K562 (cell line): ENCODE measurements around the gene CEACAM18. TPM values are rescaled to one million over a fixed set of nuclear protein-coding genes. Genes with fewer than 3 reads are reported as not detected.

Experiments used
- ATAC-seq: fragments of 200-7000 bp; cut with Tn5 transposase; 3 replicates; pipeline ENCODE4 v1.9.1; 2020; ENCODE audit warnings: moderate library complexity
- BruUV-seq: library from RNA; stranded (reverse); fragments of 400-500 nt; replicated peaks from 2 replicates; lab custom pipeline; 2021; lab: Mats Ljungman, UMichigan
- CTCF ChIA-PET: fragments of 300-600 bp; formaldehyde crosslinking; extraction: SDS; loops from one replicate; lab custom pipeline; 2021; ENCODE audit warnings: low intra/inter-chr PET ratio; lab: Yijun Ruan, JAX
- POLR2A ChIA-PET: fragments of 300-600, 350-650 bp; sonication (Branson Sonifier 250); formaldehyde crosslinking; extraction: SDS; loops from one replicate; lab custom pipeline; 2021; ENCODE audit warnings: antibody characterized with exemption, inconsistent platforms; lab: Yijun Ruan, JAX
- DNase-seq, 4 experiments: peaks; one replicate each; pipeline versions ENCODE4 v3.0.0 to v3.0.0-alpha.2; 2011 to 2018; ENCODE audit warnings: low spot score in 3 of 4, mixed read lengths in 3 of 4; ENCODE audit errors: extremely low read depth in 1 of 4
- FAIRE-seq: peaks from 2 replicates; lab custom pipeline; 2011; peaks lifted over from hg19 to GRCh38; lab: Jason Lieb, UNC
- H2AFZ ChIP-seq: 2 replicates; pipeline ENCODE4 v1.6.0; 2011; ENCODE audit warnings: low read depth, low read length, control low read depth, inconsistent platforms
- H3K27ac ChIP-seq: fragments of 200-600 bp; 3 replicates; pipeline ENCODE4 v1.8.0; 2011; ENCODE audit warnings: low read depth, mild to moderate bottlenecking, control low read depth, inconsistent platforms, low read length, moderate library complexity, mixed read lengths; ENCODE audit errors: extremely low read depth
- H3K27me3 ChIP-seq, 2 experiments: fragments of 300-600 bp in 1 of 2; 2 replicates in 1 of 2; 3 replicates in 1 of 2; pipeline versions ENCODE4 v1.6.0 to v1.8.0; 2011; ENCODE audit warnings: inconsistent platforms in 2 of 2, low read length in 2 of 2, mild to moderate bottlenecking in 1 of 2, mixed read lengths in 1 of 2, moderate library complexity in 1 of 2; ENCODE audit not compliant: control insufficient read depth in 2 of 2, insufficient read depth in 2 of 2
- H3K36me3 ChIP-seq: fragments of 300-600 bp; 3 replicates; pipeline ENCODE4 v1.8.0; 2011; ENCODE audit warnings: mild to moderate bottlenecking, low read length, inconsistent platforms; ENCODE audit not compliant: control insufficient read depth, insufficient read depth
- H3K4me1 ChIP-seq, 2 experiments: fragments of 200-600 bp in 1 of 2; replicated peaks in 1 of 2; 2 replicates in 1 of 2; 3 replicates in 1 of 2; pipeline versions ENCODE4 v1.5.1 to v1.8.0; 2011; ENCODE audit warnings: inconsistent platforms in 2 of 2, low read length in 2 of 2, mild to moderate bottlenecking in 1 of 2, mixed read lengths in 1 of 2, moderate library complexity in 1 of 2; ENCODE audit not compliant: control insufficient read depth in 2 of 2, insufficient read depth in 2 of 2
- H3K4me2 ChIP-seq: 2 replicates; pipeline ENCODE4 v1.6.1; 2011; ENCODE audit warnings: low read length, control low read depth, inconsistent platforms, mixed read lengths; ENCODE audit not compliant: insufficient read depth
- H3K4me3 ChIP-seq: fragments of 200-600 bp; sonication (generic), shearing (Covaris generic); 2 replicates; pipeline ENCODE4 v1.5.1; 2016; ENCODE audit warnings: control low read depth, inconsistent platforms
- H3K79me2 ChIP-seq: fragments of 200-600 bp; 3 replicates; pipeline ENCODE4 v1.8.0; 2011; ENCODE audit warnings: low read length, inconsistent platforms; ENCODE audit not compliant: control insufficient read depth, insufficient read depth
- H3K9ac ChIP-seq, 2 experiments: 2 replicates each; pipeline versions ENCODE4 v1.6.0 to v1.6.1; 2011; ENCODE audit warnings: low read depth in 2 of 2, low read length in 2 of 2, control low read depth in 1 of 2, inconsistent platforms in 1 of 2, mild to moderate bottlenecking in 1 of 2, mixed read lengths in 1 of 2; ENCODE audit not compliant: insufficient read depth in 1 of 2
- H3K9me1 ChIP-seq: one replicate; pipeline ENCODE4 v1.6.0; 2011; ENCODE audit warnings: inconsistent platforms, mild to moderate bottlenecking, low read length, moderate library complexity; ENCODE audit not compliant: control insufficient read depth, insufficient read depth
- H3K9me3 ChIP-seq: replicated peaks from 2 replicates; pipeline ENCODE4 v1.5.1; 2011; ENCODE audit warnings: low read depth, low read length, inconsistent platforms; ENCODE audit not compliant: control insufficient read depth, insufficient read depth
- H4K20me1 ChIP-seq: replicated peaks from 2 replicates; pipeline ENCODE4 v1.6.1; 2011; ENCODE audit warnings: low read length, inconsistent platforms, mixed read lengths; ENCODE audit not compliant: control insufficient read depth, insufficient read depth
- ASH1L ChIP-seq: fragments of 450-650 bp; IDR thresholded peaks from 2 replicates; pipeline ENCODE4 v1.6.1; 2018; ENCODE audit warnings: borderline replicate concordance, mild to moderate bottlenecking, low read depth; ENCODE audit not compliant: partially characterized antibody
- CAMTA2 ChIP-seq: fragments of 250-450 bp; sonication (Bioruptor Pico); conservative IDR thresholded peaks from 2 replicates; pipeline ENCODE4 v1.5.1; 2022
- CBFB ChIP-seq: sonication (generic); formaldehyde crosslinking; IDR thresholded peaks from 2 replicates; pipeline ENCODE4 v1.4.0; 2020; ENCODE audit warnings: mild to moderate bottlenecking, missing genetic modification reagents
- CBX1 ChIP-seq: sonication (generic); IDR thresholded peaks from 2 replicates; pipeline ENCODE4 v1.6.1; 2016; ENCODE audit warnings: antibody characterized with exemption, low read depth, mild to moderate bottlenecking
- DMBX1 ChIP-seq: fragments of 250-450 bp; sonication (Bioruptor Pico); IDR thresholded peaks from 2 replicates; pipeline ENCODE4 v1.8.0; 2022; ENCODE audit warnings: inconsistent platforms, mild to moderate bottlenecking, moderate library complexity, borderline replicate concordance
- FOXK2 ChIP-seq, 2 experiments: fragments of 450-650 bp; IDR thresholded peaks in 1 of 2; conservative IDR thresholded peaks in 1 of 2; 2 replicates each; pipeline ENCODE4 v1.6.1; 2016; ENCODE audit warnings: low read depth in 2 of 2, mild to moderate bottlenecking in 1 of 2
- MAFG ChIP-seq: fragments of 450-650 bp; conservative IDR thresholded peaks from 2 replicates; pipeline ENCODE4 v1.6.1; 2016; ENCODE audit warnings: missing genetic modification characterization, missing compliant biosample characterization
- MCM7 ChIP-seq, 2 experiments: fragments of 450-650 bp; IDR thresholded peaks; 2 replicates each; pipeline ENCODE4 v1.6.1; 2016 to 2018
- MECOM ChIP-seq: fragments of 250-450 bp; sonication (Bioruptor Pico); IDR thresholded peaks from 2 replicates; pipeline ENCODE4 v1.8.0; 2022; ENCODE audit warnings: inconsistent platforms
- SRSF7 ChIP-seq: fragments of 200-400 bp; formaldehyde crosslinking; optimal IDR thresholded peaks from 2 replicates; pipeline ENCODE3; 2017; ENCODE audit warnings: mild to moderate bottlenecking, low read depth, low read length
- WGBS: fragments of 100-300 bp; shearing (Covaris generic); methylation state at CpG from one replicate; pipeline ENCODE4 v1.1.6; 2016; ENCODE audit warnings: low coverage, mixed read lengths; ENCODE audit not compliant: insufficient coverage; ENCODE audit errors: missing lambda C conversion rate; 5-methylcytosine and 5-hydroxymethylcytosine counted together
- in situ Hi-C: fragments of 300-500 bp; cut with MboI; formaldehyde crosslinking; loops from 4 replicates; pipeline ENCODE4 v1.15.0; 2018; ENCODE audit warnings: inconsistent platforms, mixed read lengths
- intact Hi-C: fragments of 100-400 bp; cut with micrococcal nuclease; formaldehyde crosslinking; loops from 2 replicates; pipeline ENCODE4 v1.14.2; 2022
- polyA plus RNA-seq, 8 experiments: library from polyadenylated mRNA; depleted of rRNA in 4 of 8; stranded (reverse) in 5 of 8; unstranded in 3 of 8; fragments of >200 nt; fragmentation: Nextera tagmentation in 2 of 8; fragmentation: Illumina TruSeq in 1 of 8; extraction: Ambion mirVana in 2 of 8; extraction: Trizol in 1 of 8; gene quantifications; 2 replicates each; pipeline versions ENCODE4 v1.2.1 to v1.2.3, GENCODE V29; 2011 to 2014; ENCODE audit warnings: inconsistent platforms in 1 of 8, missing spikeins in 1 of 8
- total RNA-seq, 7 experiments: library from RNA; depleted of rRNA in 6 of 7; stranded (reverse); fragments of >200 nt in 6 of 7; fragmentation: Illumina TruSeq in 2 of 7; extraction: Trizol in 2 of 7; gene quantifications; 2 replicates each; pipeline versions ENCODE4 v1.2.1 to v1.2.3, GENCODE V29; 2011 to 2021; ENCODE audit warnings: low replicate concordance in 1 of 7
- TF ChIP-seq, protein P1 (sequence below): sonication (generic); formaldehyde crosslinking; IDR thresholded peaks from 2 replicates; pipeline ENCODE4 v1.8.0; 2022; ENCODE audit warnings: mild to moderate bottlenecking, low read depth, missing genetic modification reagents
- TF ChIP-seq, protein P2 (sequence below): fragments of 450-650 bp; IDR thresholded peaks from 2 replicates; pipeline ENCODE4 v1.6.1; 2016; ENCODE audit warnings: low read depth, mild to moderate bottlenecking, moderate library complexity
- TF ChIP-seq, protein P3 (sequence below): fragments of 250-450 bp; sonication (Bioruptor Pico); IDR thresholded peaks from 2 replicates; pipeline ENCODE4 v1.4.0; 2020; ENCODE audit warnings: mild to moderate bottlenecking, moderate library complexity, borderline replicate concordance

The CEACAM18 gene
- total and polyA plus RNA-seq, 9 of the 15 experiments (the other 6 are each of a cell fraction or from before 2014, with no cell fraction given), result 0.08 to 0.24 (median 0.15) TPM; not detected in 3

DNA sequence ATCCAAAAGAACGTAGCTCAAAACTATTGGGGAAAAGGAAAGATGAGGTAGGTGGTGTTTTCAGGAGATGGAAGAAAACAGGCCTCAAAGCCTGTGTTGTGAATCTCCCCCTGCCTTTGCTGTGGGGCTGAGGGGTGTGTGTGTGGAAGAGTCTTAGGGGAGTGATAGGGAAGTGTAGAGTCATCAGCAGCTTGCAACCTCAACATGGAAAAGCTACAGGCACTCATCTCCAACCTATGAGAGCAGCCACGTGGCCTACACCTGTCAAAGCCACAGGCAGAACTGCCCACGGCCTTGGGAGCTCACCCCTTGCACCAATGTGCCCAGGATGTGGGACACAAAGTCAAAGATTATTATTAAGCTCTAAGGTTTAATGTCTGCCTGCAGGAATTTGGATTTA lies 27.6 kb downstream of the CEACAM18 start:
- Histone ChIP-seq H3K4me2 (no peak overlapping the region), H3K36me3 (no peaks in the 10 kb centered on the region), H3K9me1 (no peaks in the 10 kb centered on the region), H4K20me1 (no peaks in the 10 kb centered on the region), H2AFZ (peak overlapping the region; percentile 16), H3K4me1 (peaks cover 45 to 66% of the 10 kb centered on the region in 2 experiments), H3K9ac (no peak overlapping the region), H3K79me2 (peaks cover 12% of the 10 kb centered on the region), H3K9me3 (no peaks in the 10 kb centered on the region; the same call in 1 of the 2 replicates), H3K27me3 (no peaks in the 10 kb centered on the region), H3K4me3 (no peak overlapping the region), H3K27ac (peak overlapping the region; percentile 19; the same call in 2 of the 3 replicates)
- intact Hi-C loops (no loop called here), in situ Hi-C loops (no loop called here)
- DNase-seq, result no peak
- FAIRE-seq, result no peak
- ChIA-PET CTCF (no interaction called here), POLR2A (interaction anchor here (0.6 to 1.0 kb wide), 5 partner anchors 9 to 224 kb away, joined by 3 read pairs; no protein-coding TSS in a partner anchor)
- no peak for ATAC-seq
- WGBS, result 53% methylated on average over 3 of the region's 3 CpGs
- no TSS peak for BruUV-seq
- TF ChIP-seq CAMTA2 (CRISPR knock-in tag) (no peak), FOXK2 (conservative IDR thresholded peaks at IDR 0.05 in 1 of 2, IDR thresholded peaks at IDR 0.05 in 1 of 2; ENCODE audit: low read depth in 2 of 2) (0 out of 4 replicates have a peak, but pooled peaks of 1 of the 2 experiments have one; percentile 24), SRSF7 (no peak), DMBX1 (CRISPR knock-in tag) (peak; percentile 59; the same call in 1 of the 2 replicates), CBFB (CRISPR knock-in tag) (no peak), MECOM (CRISPR knock-in tag) (no peak), MCM7 (IDR thresholded peaks at IDR 0.05) (no peak), ASH1L (no peak), CBX1 (no peak), MAFG (tag) (no peak)
- TF ChIP-seq, protein P1, sequence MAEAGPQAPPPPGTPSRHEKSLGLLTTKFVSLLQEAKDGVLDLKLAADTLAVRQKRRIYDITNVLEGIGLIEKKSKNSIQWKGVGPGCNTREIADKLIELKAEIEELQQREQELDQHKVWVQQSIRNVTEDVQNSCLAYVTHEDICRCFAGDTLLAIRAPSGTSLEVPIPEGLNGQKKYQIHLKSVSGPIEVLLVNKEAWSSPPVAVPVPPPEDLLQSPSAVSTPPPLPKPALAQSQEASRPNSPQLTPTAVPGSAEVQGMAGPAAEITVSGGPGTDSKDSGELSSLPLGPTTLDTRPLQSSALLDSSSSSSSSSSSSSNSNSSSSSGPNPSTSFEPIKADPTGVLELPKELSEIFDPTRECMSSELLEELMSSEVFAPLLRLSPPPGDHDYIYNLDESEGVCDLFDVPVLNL (CRISPR knock-in tag), result no peak
- TF ChIP-seq, protein P2, sequence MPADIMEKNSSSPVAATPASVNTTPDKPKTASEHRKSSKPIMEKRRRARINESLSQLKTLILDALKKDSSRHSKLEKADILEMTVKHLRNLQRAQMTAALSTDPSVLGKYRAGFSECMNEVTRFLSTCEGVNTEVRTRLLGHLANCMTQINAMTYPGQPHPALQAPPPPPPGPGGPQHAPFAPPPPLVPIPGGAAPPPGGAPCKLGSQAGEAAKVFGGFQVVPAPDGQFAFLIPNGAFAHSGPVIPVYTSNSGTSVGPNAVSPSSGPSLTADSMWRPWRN, result no peak
- TF ChIP-seq, protein P3, sequence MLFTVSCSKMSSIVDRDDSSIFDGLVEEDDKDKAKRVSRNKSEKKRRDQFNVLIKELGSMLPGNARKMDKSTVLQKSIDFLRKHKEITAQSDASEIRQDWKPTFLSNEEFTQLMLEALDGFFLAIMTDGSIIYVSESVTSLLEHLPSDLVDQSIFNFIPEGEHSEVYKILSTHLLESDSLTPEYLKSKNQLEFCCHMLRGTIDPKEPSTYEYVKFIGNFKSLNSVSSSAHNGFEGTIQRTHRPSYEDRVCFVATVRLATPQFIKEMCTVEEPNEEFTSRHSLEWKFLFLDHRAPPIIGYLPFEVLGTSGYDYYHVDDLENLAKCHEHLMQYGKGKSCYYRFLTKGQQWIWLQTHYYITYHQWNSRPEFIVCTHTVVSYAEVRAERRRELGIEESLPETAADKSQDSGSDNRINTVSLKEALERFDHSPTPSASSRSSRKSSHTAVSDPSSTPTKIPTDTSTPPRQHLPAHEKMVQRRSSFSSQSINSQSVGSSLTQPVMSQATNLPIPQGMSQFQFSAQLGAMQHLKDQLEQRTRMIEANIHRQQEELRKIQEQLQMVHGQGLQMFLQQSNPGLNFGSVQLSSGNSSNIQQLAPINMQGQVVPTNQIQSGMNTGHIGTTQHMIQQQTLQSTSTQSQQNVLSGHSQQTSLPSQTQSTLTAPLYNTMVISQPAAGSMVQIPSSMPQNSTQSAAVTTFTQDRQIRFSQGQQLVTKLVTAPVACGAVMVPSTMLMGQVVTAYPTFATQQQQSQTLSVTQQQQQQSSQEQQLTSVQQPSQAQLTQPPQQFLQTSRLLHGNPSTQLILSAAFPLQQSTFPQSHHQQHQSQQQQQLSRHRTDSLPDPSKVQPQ (CRISPR knock-in tag), result no peak
